Gastrocnemius medialis (tissue), 4 donors: ENCODE measurements around the gene PLCL1.

Source experiments
- CTCF ChIP-seq, 5 experiments: fragments of 450-650 bp in 3 of 5; fragments of 200-600 bp in 2 of 5; sonication (generic) in 2 of 5; IDR thresholded peaks in 4 of 5; conservative IDR thresholded peaks in 1 of 5; 1 replicate in 4 of 5; 2 replicates in 1 of 5; pipeline ENCODE4 v1.5.1; 2016 to 2019; ENCODE audit warnings: antibody characterized with exemption in 5 of 5, mild to moderate bottlenecking in 3 of 5, moderate library complexity in 3 of 5
- POLR2A ChIP-seq, 2 donors: fragments of 450-650 bp; IDR thresholded peaks; one replicate each; pipeline ENCODE4 v1.6.1; 2017; ENCODE audit warnings: antibody characterized with exemption in 2 of 2, mild to moderate bottlenecking in 2 of 2, moderate library complexity in 2 of 2

GRCh38 chr2:198173242-198173641 is 368.8 kb downstream of the PLCL1 start:
- no peak for TF ChIP-seq POLR2A (IDR thresholded peaks at IDR 0.05)
- TF ChIP-seq CTCF (IDR thresholded peaks at IDR 0.05 in 4 of 5, conservative IDR thresholded peaks at IDR 0.05 in 1 of 5): no peak
